GM03348 (cell line): Measurements from ENCODE around the gene PCDH1.

Experiments
- DNase-seq: peaks from one replicate; pipeline ENCODE4 v3.0.0; 2012; ENCODE audit warnings: low spot score

The PCDH1 gene

DNA sequence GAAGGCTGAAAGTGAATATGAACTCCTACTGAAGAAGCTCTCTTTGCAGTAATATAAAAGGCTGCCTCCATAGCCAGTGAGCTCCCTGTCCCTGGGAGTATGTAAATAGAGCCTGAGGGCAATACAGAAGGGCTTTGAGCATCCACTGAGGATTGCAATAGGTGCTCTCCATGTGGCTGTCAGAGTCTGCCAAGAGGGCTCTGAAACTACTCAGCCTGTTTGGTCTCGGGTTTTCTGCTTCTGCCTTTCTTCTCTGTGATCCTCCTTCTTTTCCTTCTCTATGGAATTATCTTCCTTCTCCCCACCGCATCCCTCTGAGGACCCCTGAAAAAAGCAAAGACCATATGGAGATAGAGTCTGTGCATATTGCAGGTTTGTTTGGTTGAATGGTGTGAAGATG, 69.4 kb downstream of the PCDH1 start:
- DNase-seq: no peak

DNA sequence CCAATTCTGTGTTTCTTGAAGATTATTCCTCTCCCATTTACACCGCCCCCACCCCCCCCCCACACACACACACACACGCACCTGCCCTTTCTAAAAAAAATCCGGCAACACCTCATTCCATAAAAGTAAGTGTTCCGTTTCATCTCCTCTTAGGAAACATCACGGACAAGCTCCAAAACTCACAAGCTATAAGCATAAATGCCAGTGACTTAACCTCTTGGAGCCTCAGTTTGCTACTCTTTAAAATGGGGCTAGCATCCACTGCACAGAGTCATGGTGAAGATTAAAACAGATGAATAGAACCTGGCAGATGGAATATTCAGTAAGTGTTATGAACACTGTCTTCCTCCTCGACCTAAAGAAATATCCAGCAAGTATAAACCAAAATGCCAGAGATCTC, 70.5 kb downstream of the PCDH1 start:
- DNase-seq: no peak

DNA sequence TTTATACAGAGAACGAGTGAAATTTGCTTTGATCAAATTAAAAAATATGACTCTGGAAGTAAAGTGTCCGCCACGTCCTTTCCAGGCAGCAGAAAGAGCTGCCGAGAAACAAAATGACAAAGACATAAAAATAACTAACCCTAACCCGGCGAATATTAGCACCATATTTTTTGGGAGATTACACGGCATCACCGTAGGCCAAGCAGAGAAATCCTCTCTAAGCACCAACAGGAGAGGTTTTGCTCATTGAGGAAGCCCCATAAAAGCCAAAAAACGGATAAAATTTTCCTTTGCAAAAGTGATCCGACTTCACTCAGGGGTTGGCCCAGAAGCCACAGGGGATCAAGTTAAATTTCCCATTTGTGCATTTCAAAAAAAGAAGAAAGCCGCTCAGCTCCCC, 70.9 kb downstream of the PCDH1 start:
- no peak for DNase-seq

DNA sequence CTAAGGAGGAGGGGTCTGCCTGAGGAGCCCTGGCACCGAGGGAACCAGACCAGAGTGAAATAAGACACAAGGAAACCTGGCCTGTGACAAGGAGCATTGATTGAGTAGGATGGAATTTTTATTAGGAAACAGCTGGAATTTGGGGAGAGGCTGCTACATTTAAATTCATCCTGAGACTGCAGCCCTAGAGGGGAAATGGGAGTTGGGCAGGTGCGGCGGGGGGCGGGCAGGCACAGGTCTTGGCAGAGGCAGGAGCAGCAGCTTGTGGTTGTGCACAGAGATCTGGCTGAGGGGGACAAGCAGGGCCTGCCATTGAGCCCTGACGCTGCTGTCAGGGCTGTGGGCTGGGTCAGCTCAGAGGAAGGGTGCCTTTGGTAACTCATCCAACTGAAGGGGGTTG, 71.6 kb downstream of the PCDH1 start:
- no peak for DNase-seq

DNA sequence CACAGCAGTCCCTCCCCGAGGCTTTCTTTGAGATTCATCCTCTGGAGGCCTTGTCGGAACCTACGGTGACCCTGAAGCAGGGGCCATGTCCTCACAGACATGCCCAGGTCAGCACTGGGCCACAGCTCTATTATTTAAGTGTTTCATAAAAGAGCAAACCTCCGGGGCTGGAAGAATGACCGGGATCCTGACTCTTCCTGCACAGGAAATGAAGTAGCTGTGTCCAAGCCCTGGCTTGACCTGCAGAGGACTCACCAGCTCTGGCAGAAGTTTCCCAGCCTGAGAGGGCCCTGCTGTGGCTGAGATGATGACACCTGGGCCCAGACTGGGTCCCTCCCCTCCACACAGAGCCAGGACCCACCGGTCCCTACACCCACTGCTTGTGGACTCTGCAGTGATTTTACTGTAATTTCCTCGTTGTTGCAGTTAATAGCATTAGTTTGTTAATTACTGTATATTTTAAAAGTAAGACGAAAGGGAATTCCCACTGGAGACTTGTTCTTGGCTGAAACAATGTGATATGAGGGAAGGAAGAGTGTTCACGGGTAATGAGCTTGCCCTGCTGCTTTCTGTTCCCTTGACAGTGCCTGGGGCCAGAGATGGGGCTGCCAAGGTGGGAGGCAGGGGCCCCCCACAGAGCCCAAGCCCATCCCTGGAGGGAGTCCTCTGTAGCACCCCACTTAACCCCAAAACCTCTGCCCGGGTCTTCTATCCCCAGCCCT, 72.2 kb downstream of the PCDH1 start:
- no peak for DNase-seq

DNA sequence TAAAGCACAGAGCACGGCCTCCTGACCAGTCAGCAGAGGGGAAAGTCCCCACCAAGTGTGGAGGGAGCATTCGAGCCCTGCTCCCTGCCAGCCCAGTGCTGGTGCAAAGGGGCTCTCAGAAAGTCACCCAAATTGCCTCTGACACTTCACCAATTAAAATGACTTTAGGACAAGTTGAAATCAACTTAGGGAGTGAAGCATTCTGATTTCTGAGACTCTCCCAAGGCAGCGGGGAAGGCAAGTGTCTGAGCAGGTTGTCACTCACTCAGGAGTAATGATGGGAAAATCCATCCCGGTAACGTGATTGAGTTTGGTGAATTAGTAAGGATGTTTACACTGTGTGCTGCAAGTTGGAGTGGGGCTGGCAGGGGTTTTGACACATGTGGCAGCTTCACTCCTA, 73.7 kb downstream of the PCDH1 start:
- DNase-seq: no peak
